Stimulated activated CD4-positive, alpha-beta T cell treated with anti-CD3 and anti-CD28 coated beads, Interleukin-2, amount 100 ng/mL, for 4 hours (primary cell): ENCODE data around the gene SLC22A4.

Source experiments
- DNase-seq: peaks from one replicate; pipeline ENCODE4 v3.0.0-alpha.2; 2020; ENCODE audit warnings: low read depth

Gene SLC22A4

GRCh38 chr5:132262882-132263547, 31.2 kb upstream of the SLC22A4 start:
- DNase-seq: no peak

GRCh38 chr5:132263548-132264261, 30.5 kb upstream of the SLC22A4 start:
- DNase-seq: no peak

DNA sequence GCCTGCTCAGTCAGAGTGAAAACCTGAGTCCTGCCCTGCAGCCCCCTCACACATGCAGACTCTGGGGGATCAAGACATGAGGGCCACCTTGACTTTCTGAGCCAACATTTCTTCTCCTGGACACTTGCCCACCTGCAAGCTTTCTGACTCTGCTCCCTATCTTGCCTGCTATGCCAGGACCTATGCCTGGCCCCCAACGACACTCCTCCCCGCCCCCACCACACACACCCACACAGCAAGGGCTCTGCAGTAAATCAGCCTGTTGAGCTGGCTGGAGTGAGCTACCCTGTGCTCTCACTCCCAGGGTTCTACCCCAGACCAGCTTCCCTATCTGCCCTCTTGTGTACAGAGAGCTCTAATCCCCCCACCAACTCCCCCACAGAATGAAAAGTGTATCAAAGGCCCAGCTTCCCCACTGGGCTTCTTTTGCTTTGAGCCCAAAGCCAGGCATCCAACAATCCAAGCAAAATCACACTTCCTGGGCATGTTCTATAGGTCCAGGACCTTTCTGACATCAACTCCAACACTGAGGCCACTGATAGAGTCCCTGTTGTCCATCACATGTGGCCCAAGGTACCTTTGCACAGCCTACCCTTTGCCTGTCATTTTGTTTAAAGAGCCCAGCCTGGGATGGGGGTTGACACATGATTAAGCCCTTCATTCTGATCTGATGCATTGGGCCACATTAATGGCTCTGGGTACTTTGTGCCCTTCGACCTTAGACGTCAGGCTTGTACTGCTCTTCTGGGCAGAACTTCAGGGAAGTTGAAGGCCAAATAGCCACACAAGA, 29.5 kb upstream of the SLC22A4 start:
- no peak for DNase-seq

GRCh38 chr5:132265336-132266030, 28.7 kb upstream of the SLC22A4 start:
- DNase-seq: no peak

DNA sequence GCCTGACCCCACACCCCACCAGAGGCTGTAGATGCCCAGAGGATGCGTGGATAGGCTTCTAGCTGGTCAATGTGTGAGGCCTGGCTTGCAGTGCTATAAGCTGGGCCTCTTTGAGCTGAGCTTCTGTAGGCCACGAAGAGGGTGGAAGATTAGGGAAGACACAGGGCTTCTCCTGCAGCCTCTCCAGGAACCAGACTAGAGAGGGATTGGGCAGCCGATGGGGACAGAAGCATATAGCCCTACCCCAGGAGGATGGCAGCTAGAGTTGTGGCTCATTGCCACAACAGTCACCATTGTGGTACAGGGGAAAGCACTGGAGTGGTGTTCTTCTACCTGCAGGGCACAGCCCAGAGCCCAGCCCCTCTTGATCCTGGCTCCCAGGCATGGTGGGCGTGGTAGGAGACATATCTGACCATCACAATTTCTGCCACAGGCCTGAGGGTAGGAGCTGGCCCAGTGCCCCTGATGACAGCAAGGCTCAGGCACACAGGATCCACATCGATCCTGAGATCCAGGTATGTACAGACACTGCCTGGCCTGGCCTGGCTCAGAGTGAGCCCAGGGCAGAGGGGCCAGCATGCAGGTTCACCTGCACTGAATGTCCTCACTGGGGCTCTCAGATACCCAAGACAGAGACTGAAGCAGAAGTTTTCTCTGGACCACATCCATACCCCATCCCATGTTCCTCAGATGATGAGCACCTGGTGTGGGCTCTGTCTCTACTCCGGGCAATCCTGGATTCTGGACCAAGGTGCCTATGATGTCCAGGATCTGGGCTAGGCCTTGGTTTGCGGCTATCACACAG, 28.0 kb upstream of the SLC22A4 start:
- DNase-seq: no peak

GRCh38 chr5:132266836-132267160, 27.4 kb upstream of the SLC22A4 start:
- DNase-seq: no peak

DNA sequence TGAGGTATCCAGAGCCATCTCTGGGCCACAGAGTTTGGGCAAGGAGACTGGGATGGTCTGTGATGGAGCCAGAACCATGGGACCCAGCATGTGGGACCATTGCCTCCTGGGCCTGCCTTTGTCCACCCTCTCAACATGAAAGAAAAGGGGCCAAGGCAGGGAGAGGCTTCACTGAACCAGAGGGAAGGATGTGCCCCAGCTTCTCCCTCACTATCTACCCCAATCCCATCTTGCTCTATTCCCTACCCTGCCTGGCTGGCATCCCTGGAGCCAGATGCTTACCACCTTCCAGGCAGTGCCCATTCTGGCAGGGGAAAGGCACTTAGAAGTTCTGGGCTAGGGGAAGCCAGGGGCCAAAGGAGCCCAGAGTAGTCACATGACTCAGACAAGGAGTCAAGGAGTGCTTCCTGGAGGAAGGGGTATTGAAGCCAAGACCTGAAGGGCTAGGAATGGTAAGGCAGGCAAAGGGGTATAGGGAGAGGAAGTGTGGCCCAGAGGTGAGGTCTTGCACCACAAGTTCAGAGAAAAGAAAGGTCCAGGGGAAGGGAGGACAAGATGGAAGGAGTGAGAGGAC, 26.9 kb upstream of the SLC22A4 start:
- no peak for DNase-seq

- DNase-seq: no peak
These were observed 26.0 kb upstream of the SLC22A4 start for GRCh38 chr5:132267931-132268768.

- DNase-seq: no peak
These were observed 25.2 kb upstream of the SLC22A4 start for GRCh38 chr5:132268769-132269551.

DNA sequence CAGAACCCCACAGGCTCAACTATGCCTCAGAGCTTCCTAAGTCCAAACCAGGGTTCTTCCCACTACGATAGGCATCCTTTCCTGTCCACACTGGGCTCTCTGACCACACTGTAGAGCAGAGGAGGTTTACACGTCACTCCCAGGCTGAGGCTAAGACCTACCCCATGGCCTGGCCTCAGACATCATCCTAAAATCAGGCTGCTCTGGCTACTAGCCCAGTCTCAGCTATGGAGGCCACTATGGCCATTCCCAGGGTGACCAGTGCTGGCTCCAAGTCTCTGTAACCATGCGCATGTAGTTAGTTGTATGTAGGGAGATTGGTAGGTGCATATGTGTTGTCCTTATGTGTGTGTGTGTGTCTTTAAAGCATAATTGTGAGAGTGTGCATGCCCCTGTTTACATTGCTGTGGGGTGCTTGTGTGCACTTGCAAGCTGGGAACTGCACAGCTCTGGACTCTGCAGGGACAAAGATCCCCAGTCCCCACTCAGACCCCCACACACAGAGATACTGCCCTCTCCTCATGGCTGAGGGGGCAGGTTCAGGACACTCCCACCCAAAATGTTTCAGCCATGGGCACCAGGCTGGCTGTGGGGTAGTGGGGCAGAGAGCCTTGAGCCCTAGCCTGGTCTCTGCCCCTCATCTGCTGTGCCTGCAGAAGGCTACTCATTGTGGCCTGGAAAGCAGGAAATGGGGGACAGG, 24.4 kb upstream of the SLC22A4 start:
- DNase-seq: no peak

DNA sequence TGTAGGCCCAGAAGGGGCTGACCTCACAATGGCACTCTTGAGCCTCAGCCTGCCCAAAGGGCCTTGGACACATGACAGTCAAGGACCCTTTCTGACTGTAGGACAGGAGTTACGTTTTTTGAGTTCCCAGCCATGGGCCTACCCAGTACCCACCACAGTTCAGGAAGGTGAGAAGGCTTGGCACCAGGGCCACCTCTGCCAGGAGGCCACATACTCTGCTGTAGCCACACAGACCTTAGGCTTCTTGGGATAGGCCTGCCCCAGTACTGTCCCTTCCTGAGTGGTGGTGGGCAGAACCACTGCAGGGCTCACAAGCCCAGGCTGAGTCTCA, 23.9 kb upstream of the SLC22A4 start:
- DNase-seq: no peak

DNA sequence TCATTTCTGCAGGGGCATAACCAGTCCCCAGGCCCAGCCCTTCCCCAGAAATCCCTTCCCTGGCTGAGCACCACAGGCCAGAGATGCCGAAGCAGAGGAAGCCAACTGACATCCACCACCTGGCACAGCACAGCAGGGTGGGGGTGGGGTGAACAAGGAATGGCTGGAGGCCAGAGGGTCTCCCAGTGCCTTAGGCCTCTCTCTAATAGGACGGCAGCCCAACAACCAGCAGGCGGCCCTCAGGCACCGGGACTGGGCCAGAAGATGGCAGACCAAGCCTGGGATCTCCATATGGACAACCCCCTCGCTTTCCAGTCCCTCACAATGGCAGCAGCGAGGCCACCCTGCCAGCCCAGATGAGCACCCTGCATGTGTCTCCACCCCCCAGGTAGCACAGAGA, 23.5 kb upstream of the SLC22A4 start:
- DNase-seq: no peak

- DNase-seq: no peak
These were observed 22.6 kb upstream of the SLC22A4 start for GRCh38 chr5:132271251-132272246.

- DNase-seq: peak; percentile 52
These were observed 21.6 kb upstream of the SLC22A4 start for GRCh38 chr5:132272311-132273210.

- DNase-seq: no peak
These were observed 20.6 kb upstream of the SLC22A4 start for GRCh38 chr5:132273631-132274030.

GRCh38 chr5:132274050-132274792, 20.0 kb upstream of the SLC22A4 start:
- DNase-seq: no peak
